GM12801 (cell line): ENCODE measurements around the gene QRSL1.

Source experiments
- CTCF ChIP-seq: IDR thresholded peaks from one replicate; pipeline ENCODE4 v1.5.1; 2011; ENCODE audit warnings: control low read depth; ENCODE audit not compliant: insufficient read length; ENCODE audit errors: extremely low read depth

Gene QRSL1, protein sequence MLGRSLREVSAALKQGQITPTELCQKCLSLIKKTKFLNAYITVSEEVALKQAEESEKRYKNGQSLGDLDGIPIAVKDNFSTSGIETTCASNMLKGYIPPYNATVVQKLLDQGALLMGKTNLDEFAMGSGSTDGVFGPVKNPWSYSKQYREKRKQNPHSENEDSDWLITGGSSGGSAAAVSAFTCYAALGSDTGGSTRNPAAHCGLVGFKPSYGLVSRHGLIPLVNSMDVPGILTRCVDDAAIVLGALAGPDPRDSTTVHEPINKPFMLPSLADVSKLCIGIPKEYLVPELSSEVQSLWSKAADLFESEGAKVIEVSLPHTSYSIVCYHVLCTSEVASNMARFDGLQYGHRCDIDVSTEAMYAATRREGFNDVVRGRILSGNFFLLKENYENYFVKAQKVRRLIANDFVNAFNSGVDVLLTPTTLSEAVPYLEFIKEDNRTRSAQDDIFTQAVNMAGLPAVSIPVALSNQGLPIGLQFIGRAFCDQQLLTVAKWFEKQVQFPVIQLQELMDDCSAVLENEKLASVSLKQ

DNA sequence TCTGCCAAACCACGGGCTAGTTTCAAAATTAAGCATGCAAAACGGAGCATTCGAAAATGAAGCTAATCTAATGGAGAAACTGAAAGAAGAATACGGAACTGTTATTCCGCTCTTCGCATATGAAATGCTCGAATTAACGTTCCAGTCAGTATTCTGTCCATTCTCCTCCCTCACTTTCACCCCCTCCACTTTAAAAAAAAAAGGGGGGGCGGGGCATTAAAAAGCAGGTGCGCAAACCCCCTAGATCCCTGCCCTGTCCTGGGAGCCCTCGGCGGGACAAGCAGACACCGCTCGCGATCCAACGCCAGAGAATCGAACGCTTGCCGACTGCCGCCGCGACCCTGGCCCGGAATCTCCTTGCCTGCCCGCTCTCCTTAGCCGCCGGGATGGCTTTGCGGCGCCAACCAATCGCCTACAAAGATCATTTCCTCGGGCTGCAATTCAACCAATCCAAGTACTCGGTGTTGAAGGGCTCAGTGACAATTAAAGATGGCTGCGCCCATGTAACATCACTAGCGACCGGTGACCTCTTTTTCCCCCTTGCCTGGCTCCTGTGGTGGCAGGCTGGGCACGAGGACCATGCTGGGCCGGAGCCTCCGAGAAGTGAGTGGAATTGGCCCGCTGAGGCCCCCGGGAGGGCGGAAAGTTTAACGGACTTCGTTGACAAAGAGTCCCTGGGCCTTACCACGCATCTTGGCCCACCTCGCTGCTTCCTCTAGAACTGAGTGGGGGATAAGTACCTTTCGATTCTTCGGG is at the start of gene QRSL1, which contains the start of gene RTN4IP1:
Gene QRSL1 (plus strand): TSS at position 476 of the 756 bp plus-strand sequence. CDS start 104 bp downstream, at position 580.
Gene RTN4IP1 (minus strand): TSS at position 396 of the 756 bp plus-strand sequence. CDS start 477 bp downstream, outside the sequence.
- no peak for TF ChIP-seq CTCF

DNA sequence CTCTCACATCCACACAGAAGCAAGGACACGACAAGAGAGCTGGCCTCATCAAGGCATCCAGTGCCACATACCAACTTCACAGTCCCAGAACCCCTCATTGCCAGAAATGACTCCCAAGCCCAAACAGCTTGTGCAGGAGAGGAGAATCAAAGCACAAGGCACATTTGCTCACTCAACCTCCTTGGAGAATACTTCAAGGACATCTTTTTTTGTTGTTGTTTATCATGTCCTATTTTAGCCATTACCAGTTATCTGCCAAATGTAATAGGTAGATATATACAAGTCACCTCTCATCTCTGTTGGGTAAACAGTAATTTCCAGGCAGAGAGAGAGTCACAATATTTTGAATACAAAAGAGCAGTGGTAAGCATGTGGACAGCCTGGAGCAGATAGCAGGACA is 47.9 kb upstream of the QRSL1 start:
- no peak for TF ChIP-seq CTCF

DNA sequence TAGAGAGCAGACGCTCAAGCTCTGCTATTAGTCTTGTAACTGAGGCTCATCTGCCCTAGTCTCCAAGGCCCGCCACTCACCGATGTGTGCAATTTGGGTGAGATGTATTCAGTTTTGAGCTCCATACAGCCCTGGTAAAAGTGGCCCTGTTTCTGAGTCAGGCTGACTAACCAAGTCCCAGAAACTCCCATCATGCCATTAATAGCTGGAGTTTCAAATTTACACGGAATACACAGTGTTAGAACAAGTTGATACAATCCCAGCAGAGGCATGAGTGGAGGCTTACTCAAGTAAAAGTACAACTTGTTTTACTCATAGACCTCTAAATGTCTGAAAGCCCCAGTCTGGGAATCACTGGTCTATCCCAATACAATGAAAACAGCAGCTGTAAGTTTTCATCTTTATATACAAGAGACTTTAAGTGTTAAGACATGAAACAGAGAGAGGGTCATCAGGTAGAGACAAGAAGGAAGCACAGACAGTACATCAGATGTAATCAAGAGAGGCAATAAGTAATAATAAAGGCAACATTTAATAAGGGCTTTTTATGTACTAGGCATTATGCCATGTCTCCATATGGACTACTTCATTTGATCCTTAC is 42.5 kb upstream of the QRSL1 start:
- no peak for TF ChIP-seq CTCF

DNA sequence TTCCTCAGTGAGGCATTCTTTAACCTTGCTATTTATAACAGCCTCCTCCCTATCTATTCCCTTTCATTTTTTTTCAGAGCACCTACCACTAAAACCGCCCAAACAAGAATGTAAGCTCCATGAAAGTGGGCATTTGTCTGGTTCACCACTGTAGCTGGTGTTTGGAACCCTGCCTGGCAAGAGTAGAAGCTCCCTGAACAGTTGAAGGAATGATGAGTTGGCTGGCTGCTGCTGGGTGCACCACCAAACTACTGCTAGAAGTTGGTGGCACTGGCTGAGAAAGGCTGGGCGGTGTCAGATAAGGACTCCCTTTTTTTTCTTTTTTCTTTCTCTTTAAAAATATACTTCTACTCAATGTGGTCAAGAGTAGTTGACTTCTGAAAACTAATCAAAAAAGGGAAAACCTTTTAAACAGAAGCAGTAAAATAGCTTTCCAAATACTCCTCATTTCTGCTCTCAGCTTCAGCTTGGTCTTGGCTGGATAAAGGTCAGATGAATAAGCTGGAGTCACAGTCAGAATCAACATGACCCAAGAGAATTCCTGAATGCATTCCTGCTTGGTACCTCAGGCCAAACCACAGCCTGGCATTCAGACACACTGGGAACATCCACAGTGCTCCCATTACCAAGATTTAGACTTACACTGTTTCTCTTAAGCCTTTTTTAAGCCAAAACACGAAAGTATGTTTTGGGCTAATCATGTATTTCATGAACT is 38.1 kb upstream of the QRSL1 start:
- TF ChIP-seq CTCF: no peak

- no peak for TF ChIP-seq CTCF
Observed at GRCh38 chr6:106599440-106599839, 29.9 kb upstream of the QRSL1 start.

DNA sequence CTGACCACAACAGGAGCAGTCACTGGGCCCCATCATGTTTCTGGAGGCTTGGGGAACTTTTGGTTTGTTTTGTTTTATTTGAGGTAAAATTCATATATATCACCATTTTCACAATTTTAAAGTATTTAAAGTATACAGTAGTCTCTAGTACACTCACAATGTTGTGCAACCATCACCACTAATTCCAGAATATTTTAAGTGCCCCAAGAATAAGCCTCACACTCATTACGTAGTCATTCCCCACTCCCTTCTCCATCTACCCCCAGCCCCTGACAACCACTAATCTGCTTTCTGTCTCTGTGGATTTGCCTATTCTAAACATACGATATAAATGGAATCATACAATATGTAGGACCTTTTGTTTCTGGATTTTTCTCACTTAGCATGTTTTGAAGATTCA is 29.0 kb upstream of the QRSL1 start:
- TF ChIP-seq CTCF: no peak
